ENCODE data around the gene ARHGAP6.

The ARHGAP6 gene

DNA sequence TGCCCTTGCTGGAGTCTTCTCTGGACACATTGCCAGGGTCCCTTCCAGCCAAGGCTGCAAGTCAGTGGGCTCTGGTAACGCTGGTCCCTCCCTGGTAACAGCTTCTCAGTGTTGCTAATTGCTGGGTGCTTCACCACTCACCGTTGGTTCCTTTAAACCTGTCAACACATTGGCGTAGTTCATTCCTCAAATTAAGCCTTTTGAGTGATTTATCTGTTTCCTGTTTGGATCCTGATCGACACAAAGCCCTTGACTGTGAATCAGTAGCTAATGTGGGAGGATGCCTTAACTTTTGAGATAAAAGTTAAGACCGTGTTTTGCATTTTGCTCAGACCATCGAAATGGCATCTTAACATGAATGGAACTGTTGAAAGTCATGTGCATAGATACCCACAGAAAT, 246.6 kb downstream of the ARHGAP6 start:
- no peak for DNase-seq (ENCODE audit: extremely low spot score)
- ChIA-PET POLR2A (no interaction called here), CTCF (interaction anchor here (1.4 kb wide), 1 partner anchor 17 kb away, joined by 3 read pairs; no protein-coding TSS in a partner anchor)
- TF ChIP-seq, protein P1, sequence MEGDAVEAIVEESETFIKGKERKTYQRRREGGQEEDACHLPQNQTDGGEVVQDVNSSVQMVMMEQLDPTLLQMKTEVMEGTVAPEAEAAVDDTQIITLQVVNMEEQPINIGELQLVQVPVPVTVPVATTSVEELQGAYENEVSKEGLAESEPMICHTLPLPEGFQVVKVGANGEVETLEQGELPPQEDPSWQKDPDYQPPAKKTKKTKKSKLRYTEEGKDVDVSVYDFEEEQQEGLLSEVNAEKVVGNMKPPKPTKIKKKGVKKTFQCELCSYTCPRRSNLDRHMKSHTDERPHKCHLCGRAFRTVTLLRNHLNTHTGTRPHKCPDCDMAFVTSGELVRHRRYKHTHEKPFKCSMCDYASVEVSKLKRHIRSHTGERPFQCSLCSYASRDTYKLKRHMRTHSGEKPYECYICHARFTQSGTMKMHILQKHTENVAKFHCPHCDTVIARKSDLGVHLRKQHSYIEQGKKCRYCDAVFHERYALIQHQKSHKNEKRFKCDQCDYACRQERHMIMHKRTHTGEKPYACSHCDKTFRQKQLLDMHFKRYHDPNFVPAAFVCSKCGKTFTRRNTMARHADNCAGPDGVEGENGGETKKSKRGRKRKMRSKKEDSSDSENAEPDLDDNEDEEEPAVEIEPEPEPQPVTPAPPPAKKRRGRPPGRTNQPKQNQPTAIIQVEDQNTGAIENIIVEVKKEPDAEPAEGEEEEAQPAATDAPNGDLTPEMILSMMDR (IDR thresholded peaks at IDR 0.05; ENCODE audit: control extremely low read depth, extremely low read depth, low read depth, missing control alignments) = no peak

DNA sequence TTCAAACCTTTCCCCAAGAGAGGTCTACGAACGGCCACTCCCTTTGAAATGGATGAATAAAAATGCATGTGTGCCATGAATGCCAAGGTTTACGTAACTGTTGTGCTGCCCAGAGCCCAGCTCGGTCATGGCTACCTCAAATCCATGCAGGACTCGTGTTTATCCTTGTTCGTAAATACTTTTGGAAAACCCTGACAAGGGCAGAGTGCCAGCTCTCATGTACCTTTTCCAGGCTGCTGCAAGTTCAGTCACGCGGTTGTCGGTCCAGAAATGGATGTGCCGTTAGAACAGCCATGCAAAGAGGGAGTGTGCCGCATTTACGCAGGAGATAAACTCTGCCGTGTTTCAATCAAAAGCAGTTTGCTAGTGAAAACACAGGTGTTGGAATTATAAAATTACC, 249.1 kb downstream of the ARHGAP6 start:
- ChIA-PET POLR2A (no interaction called here), CTCF (interaction anchor here (1.1 kb wide), 1 partner anchor 17 kb away, joined by 3 read pairs; no protein-coding TSS in a partner anchor)
- TF ChIP-seq, protein P1 (IDR thresholded peaks at IDR 0.05; ENCODE audit: control extremely low read depth, extremely low read depth, low read depth, missing control alignments) = no peak
- no peak for DNase-seq (ENCODE audit: extremely low spot score)

DNA sequence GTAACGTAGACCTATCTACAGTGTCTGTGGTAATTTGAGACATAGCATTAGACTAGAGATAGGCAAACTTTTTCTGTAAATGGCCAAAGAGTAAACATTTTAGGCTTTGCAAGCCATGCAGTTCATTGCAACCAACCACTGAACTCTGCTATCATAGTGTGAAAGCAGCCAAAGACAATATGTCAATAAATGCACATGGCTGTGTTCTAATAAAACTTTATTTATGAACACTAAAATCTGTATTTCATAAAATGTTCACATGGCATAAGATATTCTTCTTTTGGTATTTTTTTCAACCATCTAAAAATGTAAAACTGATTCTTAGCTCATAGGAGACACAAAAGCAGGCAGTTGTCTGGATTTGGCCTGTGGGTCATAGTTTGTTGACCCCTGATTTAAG, 251.6 kb downstream of the ARHGAP6 start:
- TF ChIP-seq, protein P1 (IDR thresholded peaks at IDR 0.05; ENCODE audit: control extremely low read depth, extremely low read depth, low read depth, missing control alignments) = no peak
- POLR2A ChIA-PET = no interaction called here
- DNase-seq (ENCODE audit: extremely low spot score) = no peak
- CTCF ChIA-PET = no interaction called here

DNA sequence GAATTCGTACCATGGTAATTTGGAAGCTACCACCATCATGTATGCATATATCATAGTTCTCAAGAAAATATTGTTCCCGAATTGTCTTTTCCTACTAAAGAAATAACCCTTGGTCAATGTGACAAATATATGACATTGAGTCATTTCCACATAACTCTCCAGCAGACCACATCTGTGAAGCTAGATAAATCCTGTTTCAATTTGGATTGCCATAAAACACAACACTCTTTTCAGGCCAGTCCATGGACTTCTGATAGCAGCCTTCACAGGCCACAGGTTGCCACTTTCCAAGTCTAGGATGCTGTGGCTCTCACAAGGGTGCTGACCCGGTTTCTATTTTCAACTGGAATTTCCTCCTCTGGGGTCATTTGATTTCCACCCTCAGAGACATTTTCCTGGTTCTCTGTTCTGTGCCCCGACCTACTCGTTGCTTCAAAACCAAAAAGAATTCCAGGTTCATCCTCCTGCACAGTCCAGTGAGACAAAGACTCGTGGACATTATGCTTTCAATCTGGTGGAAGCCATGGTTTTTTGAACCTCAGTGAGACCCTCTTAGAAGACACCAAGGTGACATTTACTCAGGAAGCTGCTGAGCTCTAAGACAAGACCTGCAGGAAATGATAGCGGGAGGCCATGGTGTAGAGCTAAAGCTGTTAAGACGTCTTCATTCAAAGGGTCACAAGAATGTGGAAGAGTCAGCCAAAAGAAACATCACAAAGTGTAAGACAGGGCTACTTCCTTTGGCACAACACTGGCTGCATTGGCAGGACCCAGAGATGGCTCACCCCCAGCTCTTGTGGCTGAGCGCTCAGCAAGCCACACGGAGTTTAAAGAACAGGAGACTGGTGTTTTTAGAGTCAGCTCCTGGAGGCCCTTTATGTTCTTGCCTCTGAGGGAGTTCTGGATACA, 252.8 kb downstream of the ARHGAP6 start:
- DNase-seq (ENCODE audit: extremely low spot score) = no peak
- CTCF ChIA-PET = interaction anchor here (0.6 kb wide), 1 partner anchor 8 kb away, joined by 3 read pairs; no protein-coding TSS in a partner anchor
- POLR2A ChIA-PET = no interaction called here
- TF ChIP-seq, protein P1 (IDR thresholded peaks at IDR 0.05; ENCODE audit: control extremely low read depth, extremely low read depth, low read depth, missing control alignments) = no peak

DNA sequence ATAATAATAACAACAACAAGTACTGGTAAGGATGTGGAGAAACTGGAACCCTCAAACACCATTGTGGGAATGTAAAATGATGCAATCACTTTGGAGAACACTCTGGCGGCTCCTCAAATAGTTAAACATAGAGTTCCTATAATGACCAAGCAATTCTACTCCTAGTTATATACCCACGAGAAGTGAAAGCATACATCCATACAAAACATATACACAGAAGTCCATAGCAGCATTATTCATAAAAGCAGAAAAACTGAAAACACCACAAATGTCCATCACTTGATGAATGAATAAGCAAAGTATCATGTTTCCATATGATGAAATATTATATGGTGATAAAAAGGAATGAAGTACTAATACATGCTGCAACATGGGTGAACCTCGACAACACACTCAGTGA, 255.8 kb downstream of the ARHGAP6 start:
- DNase-seq (ENCODE audit: extremely low spot score) = no peak
- TF ChIP-seq, protein P1 (IDR thresholded peaks at IDR 0.05; ENCODE audit: control extremely low read depth, extremely low read depth, low read depth, missing control alignments) = no peak
- POLR2A ChIA-PET = no interaction called here
- CTCF ChIA-PET = no interaction called here

DNA sequence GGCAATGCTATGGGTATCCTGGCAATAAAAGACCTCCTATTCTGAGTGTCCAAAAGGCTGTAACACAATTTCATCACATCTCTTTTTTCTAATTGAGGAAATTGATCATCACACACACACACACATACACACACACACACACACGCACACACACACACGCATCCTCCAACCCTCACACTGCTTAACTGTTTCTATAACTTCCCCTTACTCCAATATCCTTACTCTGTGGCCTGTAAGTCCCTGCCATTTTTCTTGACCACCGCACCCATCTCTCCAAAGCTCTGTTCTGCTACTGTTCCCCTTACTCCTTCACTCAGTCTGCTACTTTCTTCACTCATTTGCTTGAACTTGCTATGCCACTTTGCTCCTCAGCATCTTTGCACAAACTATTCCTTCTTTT, 256.9 kb downstream of the ARHGAP6 start:
- ChIA-PET CTCF (interaction anchor here (1.7 kb wide), 1 partner anchor 9 kb away, joined by 4 read pairs; no protein-coding TSS in a partner anchor), POLR2A (no interaction called here)
- no peak for DNase-seq (ENCODE audit: extremely low spot score)
- TF ChIP-seq, protein P1 (IDR thresholded peaks at IDR 0.05; ENCODE audit: control extremely low read depth, extremely low read depth, low read depth, missing control alignments) = no peak

Data from GM10248 (cell line).